SK-N-SH treated with all-trans-retinoic acid at 6 μM for 48 hours (cell line): ENCODE data around the gene ANKRD13A.

Source experiments
- ATAC-seq: fragments of 200-7000 bp; cut with Tn5 transposase; 3 replicates; pipeline ENCODE4 v1.9.1; 2020; ENCODE audit warnings: mild to moderate bottlenecking, moderate library complexity
- ARNTL ChIP-seq: fragments of 450-650 bp; formaldehyde crosslinking; IDR thresholded peaks from 2 replicates; pipeline ENCODE4 v1.5.0; 2020; ENCODE audit warnings: low read depth, mild to moderate bottlenecking, moderate library complexity, borderline replicate concordance
- BACH2 ChIP-seq: fragments of 250-450 bp; sonication (Bioruptor Pico); IDR thresholded peaks from 2 replicates; pipeline ENCODE4 v1.9.0; 2021; ENCODE audit warnings: mild to moderate bottlenecking, borderline replicate concordance
- CSDC2 ChIP-seq: fragments of 250-450 bp; sonication (Bioruptor Pico); IDR thresholded peaks from 2 replicates; pipeline ENCODE4 v1.5.0; 2020; ENCODE audit warnings: mild to moderate bottlenecking, moderate library complexity
- ESRRG ChIP-seq: fragments of 250-450 bp; sonication (Bioruptor Pico); IDR thresholded peaks from 2 replicates; pipeline ENCODE4 v1.6.1; 2021; ENCODE audit warnings: mild to moderate bottlenecking
- GLIS3 ChIP-seq: fragments of 250-450 bp; sonication (Bioruptor Pico); IDR thresholded peaks from 2 replicates; pipeline ENCODE4 v1.5.0; 2020; ENCODE audit warnings: mild to moderate bottlenecking, moderate library complexity
- ISL1 ChIP-seq: fragments of 250-450 bp; sonication (Bioruptor Pico); IDR thresholded peaks from 2 replicates; pipeline ENCODE4 v2.1.2; 2022; ENCODE audit warnings: mild to moderate bottlenecking, moderate library complexity
- OSR1 ChIP-seq: fragments of 250-450 bp; sonication (Bioruptor Pico); IDR thresholded peaks from 2 replicates; pipeline ENCODE4 v1.8.0; 2022; ENCODE audit warnings: moderate library complexity, mild to moderate bottlenecking, inconsistent platforms
- RARB ChIP-seq: fragments of 250-450 bp; sonication (Bioruptor Pico); IDR thresholded peaks from 2 replicates; pipeline ENCODE4 v1.8.0; 2021; ENCODE audit warnings: mild to moderate bottlenecking, moderate library complexity
- SNAI2 ChIP-seq: fragments of 250-450 bp; sonication (Bioruptor Pico); IDR thresholded peaks from 2 replicates; pipeline ENCODE4 v1.5.0; 2020; ENCODE audit warnings: mild to moderate bottlenecking, moderate library complexity
- TCF4 ChIP-seq: fragments of 250-450 bp; sonication (Bioruptor Pico); IDR thresholded peaks from 2 replicates; pipeline ENCODE4 v1.8.0; 2021; ENCODE audit warnings: mild to moderate bottlenecking, moderate library complexity, borderline replicate concordance
- TOX ChIP-seq: fragments of 250-450 bp; sonication (Bioruptor Pico); IDR thresholded peaks from 2 replicates; pipeline ENCODE4 v1.8.0; 2021; ENCODE audit warnings: mild to moderate bottlenecking, moderate library complexity, borderline replicate concordance
- ZC3H10 ChIP-seq: fragments of 250-450 bp; sonication (Bioruptor Pico); IDR thresholded peaks from 2 replicates; pipeline ENCODE4 v1.5.1; 2021; ENCODE audit warnings: mild to moderate bottlenecking, moderate library complexity
- ZFP3 ChIP-seq: fragments of 250-450 bp; sonication (Bioruptor Pico); IDR thresholded peaks from 2 replicates; pipeline ENCODE4 v1.5.0; 2020; ENCODE audit warnings: mild to moderate bottlenecking, moderate library complexity
- ZFP30 ChIP-seq: fragments of 450-650 bp; formaldehyde crosslinking; IDR thresholded peaks from 2 replicates; pipeline ENCODE4 v1.5.0; 2022; ENCODE audit warnings: mild to moderate bottlenecking, moderate library complexity
- ZNF565 ChIP-seq: fragments of 450-650 bp; formaldehyde crosslinking; conservative IDR thresholded peaks from 2 replicates; pipeline ENCODE4 v1.5.0; 2020; ENCODE audit warnings: low read depth, mild to moderate bottlenecking, moderate library complexity
- ZNF70 ChIP-seq: fragments of 450-650 bp; formaldehyde crosslinking; IDR thresholded peaks from 2 replicates; pipeline ENCODE4 v1.5.0; 2020; ENCODE audit warnings: mild to moderate bottlenecking, moderate library complexity
- ZNF8 ChIP-seq: fragments of 450-650 bp; formaldehyde crosslinking; IDR thresholded peaks from 2 replicates; pipeline ENCODE4 v1.5.0; 2020; ENCODE audit warnings: mild to moderate bottlenecking, moderate library complexity
- TF ChIP-seq, protein P1 (sequence below): fragments of 250-450 bp; sonication (Bioruptor Pico); IDR thresholded peaks from 2 replicates; pipeline ENCODE4 v1.8.0; 2020; ENCODE audit warnings: mild to moderate bottlenecking, moderate library complexity, borderline replicate concordance
- TF ChIP-seq, protein P2 (sequence below): fragments of 250-450 bp; sonication (Bioruptor Pico); IDR thresholded peaks from 2 replicates; pipeline ENCODE4 v1.5.0; 2020; ENCODE audit warnings: mild to moderate bottlenecking, moderate library complexity
- TF ChIP-seq, protein P3 (sequence below): fragments of 250-450 bp; sonication (Bioruptor Pico); IDR thresholded peaks from 2 replicates; pipeline ENCODE4 v1.5.1; 2021; ENCODE audit warnings: mild to moderate bottlenecking, moderate library complexity
- TF ChIP-seq, protein P4 (sequence below): fragments of 250-450 bp; sonication (Bioruptor Pico); IDR thresholded peaks from 2 replicates; pipeline ENCODE4 v1.8.0; 2021; ENCODE audit warnings: low read depth, mild to moderate bottlenecking, moderate library complexity, borderline replicate concordance
- TF ChIP-seq, protein P5 (sequence below): fragments of 250-450 bp; sonication (Bioruptor Pico); IDR thresholded peaks from 2 replicates; pipeline ENCODE4 v1.5.1; 2020; ENCODE audit warnings: low read depth, mild to moderate bottlenecking, moderate library complexity

ANKRD13A gene

DNA sequence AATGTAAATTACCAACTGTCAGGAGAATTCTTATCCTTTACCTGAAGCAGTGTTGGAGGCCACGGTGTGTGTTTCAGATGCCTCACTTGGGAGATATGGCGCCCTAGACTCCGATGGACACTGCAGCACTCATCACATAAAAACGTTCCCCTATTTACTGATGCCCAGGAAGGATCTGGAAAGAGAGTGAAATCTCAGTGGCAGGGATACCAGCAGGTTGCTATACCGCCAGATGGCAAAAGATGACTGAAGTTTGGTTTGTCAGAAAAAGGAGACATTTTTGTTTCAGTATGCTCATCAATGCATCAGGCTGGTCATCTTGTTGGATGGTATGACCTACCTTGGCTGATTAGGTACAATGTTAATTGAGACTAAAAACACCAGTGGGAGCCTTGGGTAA is 7.6 kb upstream of the ANKRD13A start:
- ATAC-seq, result no peak
- TF ChIP-seq SNAI2 (CRISPR knock-in tag) (no peak), ISL1 (CRISPR knock-in tag) (no peak), ZFP3 (CRISPR knock-in tag) (no peak), ZNF565 (CRISPR knock-in tag) (no peak), ZNF70 (CRISPR knock-in tag) (no peak), ZNF8 (CRISPR knock-in tag) (no peak)
- TF ChIP-seq, protein P1, sequence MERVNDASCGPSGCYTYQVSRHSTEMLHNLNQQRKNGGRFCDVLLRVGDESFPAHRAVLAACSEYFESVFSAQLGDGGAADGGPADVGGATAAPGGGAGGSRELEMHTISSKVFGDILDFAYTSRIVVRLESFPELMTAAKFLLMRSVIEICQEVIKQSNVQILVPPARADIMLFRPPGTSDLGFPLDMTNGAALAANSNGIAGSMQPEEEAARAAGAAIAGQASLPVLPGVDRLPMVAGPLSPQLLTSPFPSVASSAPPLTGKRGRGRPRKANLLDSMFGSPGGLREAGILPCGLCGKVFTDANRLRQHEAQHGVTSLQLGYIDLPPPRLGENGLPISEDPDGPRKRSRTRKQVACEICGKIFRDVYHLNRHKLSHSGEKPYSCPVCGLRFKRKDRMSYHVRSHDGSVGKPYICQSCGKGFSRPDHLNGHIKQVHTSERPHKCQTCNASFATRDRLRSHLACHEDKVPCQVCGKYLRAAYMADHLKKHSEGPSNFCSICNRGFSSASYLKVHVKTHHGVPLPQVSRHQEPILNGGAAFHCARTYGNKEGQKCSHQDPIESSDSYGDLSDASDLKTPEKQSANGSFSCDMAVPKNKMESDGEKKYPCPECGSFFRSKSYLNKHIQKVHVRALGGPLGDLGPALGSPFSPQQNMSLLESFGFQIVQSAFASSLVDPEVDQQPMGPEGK (CRISPR knock-in tag), result no peak

DNA sequence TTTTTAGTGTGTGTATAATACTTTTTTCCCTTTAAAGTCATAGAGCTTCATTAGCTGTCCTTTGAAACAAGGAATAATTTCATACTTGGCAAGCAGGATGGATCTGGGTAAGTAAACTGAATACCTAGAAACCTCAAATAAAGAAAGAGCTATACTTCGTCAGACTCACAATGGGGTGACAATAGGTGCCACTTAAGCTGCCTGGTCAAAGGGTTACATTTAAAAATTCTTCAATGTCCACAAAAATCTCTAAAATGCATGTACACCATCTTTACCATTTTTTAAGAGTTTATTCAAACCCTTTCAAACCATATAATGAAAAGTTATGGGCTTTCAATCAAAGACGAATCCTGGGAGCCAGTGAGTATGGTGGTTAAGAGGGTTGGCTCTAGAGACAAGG is 6.1 kb upstream of the ANKRD13A start:
- TF ChIP-seq ZFP3 (CRISPR knock-in tag), result no peak
- no peak for TF ChIP-seq TOX (CRISPR knock-in tag)
- TF ChIP-seq ZNF70 (CRISPR knock-in tag), result no peak
- TF ChIP-seq, protein P2, sequence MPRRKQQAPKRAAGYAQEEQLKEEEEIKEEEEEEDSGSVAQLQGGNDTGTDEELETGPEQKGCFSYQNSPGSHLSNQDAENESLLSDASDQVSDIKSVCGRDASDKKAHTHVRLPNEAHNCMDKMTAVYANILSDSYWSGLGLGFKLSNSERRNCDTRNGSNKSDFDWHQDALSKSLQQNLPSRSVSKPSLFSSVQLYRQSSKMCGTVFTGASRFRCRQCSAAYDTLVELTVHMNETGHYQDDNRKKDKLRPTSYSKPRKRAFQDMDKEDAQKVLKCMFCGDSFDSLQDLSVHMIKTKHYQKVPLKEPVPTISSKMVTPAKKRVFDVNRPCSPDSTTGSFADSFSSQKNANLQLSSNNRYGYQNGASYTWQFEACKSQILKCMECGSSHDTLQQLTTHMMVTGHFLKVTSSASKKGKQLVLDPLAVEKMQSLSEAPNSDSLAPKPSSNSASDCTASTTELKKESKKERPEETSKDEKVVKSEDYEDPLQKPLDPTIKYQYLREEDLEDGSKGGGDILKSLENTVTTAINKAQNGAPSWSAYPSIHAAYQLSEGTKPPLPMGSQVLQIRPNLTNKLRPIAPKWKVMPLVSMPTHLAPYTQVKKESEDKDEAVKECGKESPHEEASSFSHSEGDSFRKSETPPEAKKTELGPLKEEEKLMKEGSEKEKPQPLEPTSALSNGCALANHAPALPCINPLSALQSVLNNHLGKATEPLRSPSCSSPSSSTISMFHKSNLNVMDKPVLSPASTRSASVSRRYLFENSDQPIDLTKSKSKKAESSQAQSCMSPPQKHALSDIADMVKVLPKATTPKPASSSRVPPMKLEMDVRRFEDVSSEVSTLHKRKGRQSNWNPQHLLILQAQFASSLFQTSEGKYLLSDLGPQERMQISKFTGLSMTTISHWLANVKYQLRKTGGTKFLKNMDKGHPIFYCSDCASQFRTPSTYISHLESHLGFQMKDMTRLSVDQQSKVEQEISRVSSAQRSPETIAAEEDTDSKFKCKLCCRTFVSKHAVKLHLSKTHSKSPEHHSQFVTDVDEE (CRISPR knock-in tag), result no peak
- no peak for TF ChIP-seq GLIS3 (CRISPR knock-in tag)
- TF ChIP-seq, protein P3, sequence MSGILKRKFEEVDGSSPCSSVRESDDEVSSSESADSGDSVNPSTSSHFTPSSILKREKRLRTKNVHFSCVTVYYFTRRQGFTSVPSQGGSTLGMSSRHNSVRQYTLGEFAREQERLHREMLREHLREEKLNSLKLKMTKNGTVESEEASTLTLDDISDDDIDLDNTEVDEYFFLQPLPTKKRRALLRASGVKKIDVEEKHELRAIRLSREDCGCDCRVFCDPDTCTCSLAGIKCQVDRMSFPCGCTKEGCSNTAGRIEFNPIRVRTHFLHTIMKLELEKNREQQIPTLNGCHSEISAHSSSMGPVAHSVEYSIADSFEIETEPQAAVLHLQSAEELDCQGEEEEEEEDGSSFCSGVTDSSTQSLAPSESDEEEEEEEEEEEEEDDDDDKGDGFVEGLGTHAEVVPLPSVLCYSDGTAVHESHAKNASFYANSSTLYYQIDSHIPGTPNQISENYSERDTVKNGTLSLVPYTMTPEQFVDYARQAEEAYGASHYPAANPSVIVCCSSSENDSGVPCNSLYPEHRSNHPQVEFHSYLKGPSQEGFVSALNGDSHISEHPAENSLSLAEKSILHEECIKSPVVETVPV (CRISPR knock-in tag), result no peak
- TF ChIP-seq ZFP30 (CRISPR knock-in tag), result no peak
- TF ChIP-seq ARNTL (CRISPR knock-in tag), result no peak
- TF ChIP-seq TCF4 (CRISPR knock-in tag), result no peak
- no peak for TF ChIP-seq OSR1 (CRISPR knock-in tag)
- TF ChIP-seq, protein P4, sequence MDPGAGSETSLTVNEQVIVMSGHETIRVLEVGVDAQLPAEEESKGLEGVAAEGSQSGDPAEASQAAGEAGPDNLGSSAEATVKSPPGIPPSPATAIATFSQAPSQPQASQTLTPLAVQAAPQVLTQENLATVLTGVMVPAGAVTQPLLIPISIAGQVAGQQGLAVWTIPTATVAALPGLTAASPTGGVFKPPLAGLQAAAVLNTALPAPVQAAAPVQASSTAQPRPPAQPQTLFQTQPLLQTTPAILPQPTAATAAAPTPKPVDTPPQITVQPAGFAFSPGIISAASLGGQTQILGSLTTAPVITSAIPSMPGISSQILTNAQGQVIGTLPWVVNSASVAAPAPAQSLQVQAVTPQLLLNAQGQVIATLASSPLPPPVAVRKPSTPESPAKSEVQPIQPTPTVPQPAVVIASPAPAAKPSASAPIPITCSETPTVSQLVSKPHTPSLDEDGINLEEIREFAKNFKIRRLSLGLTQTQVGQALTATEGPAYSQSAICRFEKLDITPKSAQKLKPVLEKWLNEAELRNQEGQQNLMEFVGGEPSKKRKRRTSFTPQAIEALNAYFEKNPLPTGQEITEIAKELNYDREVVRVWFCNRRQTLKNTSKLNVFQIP (CRISPR knock-in tag), result no peak
- TF ChIP-seq ESRRG (CRISPR knock-in tag), result no peak
- no peak for TF ChIP-seq ZNF565 (CRISPR knock-in tag)
- no peak for TF ChIP-seq ZC3H10 (CRISPR knock-in tag)
- TF ChIP-seq, protein P1 (CRISPR knock-in tag), result no peak
- ATAC-seq, result no peak

DNA sequence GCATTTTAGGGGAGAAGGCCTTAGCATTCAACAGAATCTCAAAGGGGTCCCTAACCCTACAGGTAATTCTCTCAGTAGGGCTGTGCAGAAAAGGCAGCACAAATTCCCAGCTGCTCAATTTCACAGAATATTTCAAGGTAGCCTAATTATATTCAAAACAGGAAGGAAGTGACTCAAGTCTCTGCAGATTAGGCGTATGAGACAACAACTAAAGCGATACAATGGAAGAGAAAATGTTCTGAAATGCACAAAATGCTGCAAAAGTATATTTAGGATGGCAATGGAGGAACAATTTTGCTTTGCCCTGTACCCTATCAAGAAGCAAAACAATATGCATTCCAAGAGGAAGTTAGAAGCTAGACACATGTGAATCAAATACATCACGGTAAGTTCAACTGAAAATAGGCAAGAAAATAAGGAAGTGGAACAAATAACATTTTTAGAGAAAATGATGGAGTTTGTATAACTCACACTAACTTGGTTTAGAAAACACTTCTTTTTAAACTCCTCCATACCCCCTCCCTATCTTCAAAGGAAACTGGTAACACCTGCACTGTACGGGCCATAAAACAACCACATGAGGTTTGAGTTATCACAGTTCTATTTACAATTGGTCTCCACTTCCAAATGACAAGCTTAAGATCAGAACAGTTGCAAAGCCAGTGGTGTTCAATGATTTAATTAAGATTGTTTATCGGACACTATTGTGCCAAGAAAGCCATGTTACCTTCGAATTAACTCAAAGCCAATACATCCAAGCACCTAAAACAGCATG is 4.6 kb upstream of the ANKRD13A start:
- ATAC-seq, result no peak
- TF ChIP-seq, protein P4 (CRISPR knock-in tag), result no peak
- TF ChIP-seq GLIS3 (CRISPR knock-in tag) (no peak), BACH2 (CRISPR knock-in tag) (no peak), CSDC2 (CRISPR knock-in tag) (no peak), RARB (no peak), ZNF8 (CRISPR knock-in tag) (no peak)
- TF ChIP-seq, protein P5, sequence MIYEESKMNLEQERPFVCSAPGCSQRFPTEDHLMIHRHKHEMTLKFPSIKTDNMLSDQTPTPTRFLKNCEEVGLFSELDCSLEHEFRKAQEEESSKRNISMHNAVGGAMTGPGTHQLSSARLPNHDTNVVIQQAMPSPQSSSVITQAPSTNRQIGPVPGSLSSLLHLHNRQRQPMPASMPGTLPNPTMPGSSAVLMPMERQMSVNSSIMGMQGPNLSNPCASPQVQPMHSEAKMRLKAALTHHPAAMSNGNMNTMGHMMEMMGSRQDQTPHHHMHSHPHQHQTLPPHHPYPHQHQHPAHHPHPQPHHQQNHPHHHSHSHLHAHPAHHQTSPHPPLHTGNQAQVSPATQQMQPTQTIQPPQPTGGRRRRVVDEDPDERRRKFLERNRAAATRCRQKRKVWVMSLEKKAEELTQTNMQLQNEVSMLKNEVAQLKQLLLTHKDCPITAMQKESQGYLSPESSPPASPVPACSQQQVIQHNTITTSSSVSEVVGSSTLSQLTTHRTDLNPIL (CRISPR knock-in tag), result no peak
